H1 (cell line): Measurements from ENCODE around the gene ERICH2. TPM values are rescaled to one million over a fixed set of nuclear protein-coding genes. Genes with fewer than 3 reads are reported as not detected.

ENCODE experiments used
- ATF3 ChIP-seq: IDR thresholded peaks from 2 replicates; pipeline ENCODE4 v1.6.1; 2011; ENCODE audit warnings: low read depth, mild to moderate bottlenecking, low read length; ENCODE audit not compliant: insufficient read depth
- BACH1 ChIP-seq: IDR thresholded peaks from 2 replicates; pipeline ENCODE4 v1.6.1; 2012; ENCODE audit warnings: low read length, improper control_type of control experiment
- GTF2F1 ChIP-seq: IDR thresholded peaks from 2 replicates; pipeline ENCODE4 v1.6.1; 2012; ENCODE audit warnings: low read depth, low read length, improper control_type of control experiment, borderline replicate concordance
- SIX5 ChIP-seq: IDR thresholded peaks from 2 replicates; pipeline ENCODE4 v1.6.1; 2011; ENCODE audit warnings: mild to moderate bottlenecking, low read depth, low read length
- polyA plus RNA-seq, 7 experiments: library from polyadenylated mRNA; depleted of rRNA in 3 of 7; stranded (reverse) in 5 of 7; unstranded in 2 of 7; fragments of >200 nt in 5 of 7; fragments of 200-250 nt in 2 of 7; gene quantifications; 1 replicate in 5 of 7; 2 replicates in 1 of 7; 4 replicates in 1 of 7; pipeline versions ENCODE4 v1.2.1 to v1.2.3, GENCODE V29; 2011 to 2013; ENCODE audit warnings: missing spikeins in 2 of 7, mixed read lengths in 2 of 7
- total RNA-seq: library from RNA; stranded (reverse); fragmentation: NEBNext Ultra II Directional; extraction: Animal tissue kit (Norgen Biotek cat#: 25700); gene quantifications from 2 replicates; pipeline ENCODE4 v1.2.1, GENCODE V29; 2021

ERICH2 gene
- total and polyA plus RNA-seq, 2 of the 8 experiments (the other 6 are each of a cell fraction or from before 2014, with no cell fraction given): 0.20 to 2.1 TPM

- TF ChIP-seq SIX5: no peak
- no peak for TF ChIP-seq ATF3
- TF ChIP-seq GTF2F1: no peak
- TF ChIP-seq BACH1: no peak
Measured at GRCh38 chr2:170782673-170783072, 12.5 kb downstream of the ERICH2 start (continued).
